GM13976 (cell line): Measurements from ENCODE around the gene ISLR.

Experiments used
- DNase-seq: peaks from one replicate; pipeline ENCODE4 v3.0.0; 2012; ENCODE audit warnings: low spot score
- in situ Hi-C: fragments of 300-500 bp; cut with MboI; formaldehyde crosslinking; loops from one replicate; pipeline ENCODE4 v1.12.0; 2022; ENCODE audit warnings: low sequenced_read_pairs, mixed read lengths, inconsistent platforms; ENCODE audit not compliant: unreplicated experiment
- TF ChIP-seq, protein P1 (sequence below): IDR thresholded peaks from 2 replicates; pipeline ENCODE4 v1.5.1; 2012; ENCODE audit warnings: borderline replicate concordance, mild to moderate bottlenecking; ENCODE audit not compliant: insufficient read depth; ENCODE audit errors: extremely low read depth, missing control alignments, control extremely low read depth

The ISLR gene

DNA sequence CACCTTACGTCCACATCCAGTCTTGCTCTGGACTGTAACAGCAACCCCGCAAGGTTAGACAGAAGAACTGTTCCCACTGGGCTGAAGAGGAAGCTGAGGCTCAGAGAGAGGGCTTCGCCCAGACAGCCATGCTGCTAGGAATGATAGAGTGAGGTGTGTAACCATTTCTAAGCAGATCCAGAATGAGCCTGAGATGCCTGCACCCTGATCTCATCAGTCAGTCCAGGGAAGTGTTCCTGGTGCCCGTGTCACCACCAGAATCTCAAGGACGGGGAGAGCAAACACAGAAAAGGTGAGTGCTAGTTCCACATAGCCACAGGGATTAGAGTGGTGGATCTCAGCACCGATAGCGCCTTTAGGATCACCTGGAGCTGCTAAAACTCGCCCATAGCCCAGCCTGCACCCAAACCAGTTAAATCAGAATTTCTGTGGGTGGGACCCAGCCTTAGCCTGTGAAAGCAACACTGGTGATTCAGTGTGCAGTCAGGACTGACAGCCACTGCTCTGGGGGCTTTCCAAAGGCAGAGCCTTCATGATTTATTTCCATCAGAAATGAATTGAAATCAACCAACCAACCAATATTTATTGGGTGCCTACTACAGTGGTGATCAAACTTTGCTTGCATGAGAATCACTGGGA lies 12.3 kb downstream of the ISLR start:
- DNase-seq: no peak
- TF ChIP-seq, protein P1, sequence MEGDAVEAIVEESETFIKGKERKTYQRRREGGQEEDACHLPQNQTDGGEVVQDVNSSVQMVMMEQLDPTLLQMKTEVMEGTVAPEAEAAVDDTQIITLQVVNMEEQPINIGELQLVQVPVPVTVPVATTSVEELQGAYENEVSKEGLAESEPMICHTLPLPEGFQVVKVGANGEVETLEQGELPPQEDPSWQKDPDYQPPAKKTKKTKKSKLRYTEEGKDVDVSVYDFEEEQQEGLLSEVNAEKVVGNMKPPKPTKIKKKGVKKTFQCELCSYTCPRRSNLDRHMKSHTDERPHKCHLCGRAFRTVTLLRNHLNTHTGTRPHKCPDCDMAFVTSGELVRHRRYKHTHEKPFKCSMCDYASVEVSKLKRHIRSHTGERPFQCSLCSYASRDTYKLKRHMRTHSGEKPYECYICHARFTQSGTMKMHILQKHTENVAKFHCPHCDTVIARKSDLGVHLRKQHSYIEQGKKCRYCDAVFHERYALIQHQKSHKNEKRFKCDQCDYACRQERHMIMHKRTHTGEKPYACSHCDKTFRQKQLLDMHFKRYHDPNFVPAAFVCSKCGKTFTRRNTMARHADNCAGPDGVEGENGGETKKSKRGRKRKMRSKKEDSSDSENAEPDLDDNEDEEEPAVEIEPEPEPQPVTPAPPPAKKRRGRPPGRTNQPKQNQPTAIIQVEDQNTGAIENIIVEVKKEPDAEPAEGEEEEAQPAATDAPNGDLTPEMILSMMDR: no peak
- in situ Hi-C loops: no loop called here

DNA sequence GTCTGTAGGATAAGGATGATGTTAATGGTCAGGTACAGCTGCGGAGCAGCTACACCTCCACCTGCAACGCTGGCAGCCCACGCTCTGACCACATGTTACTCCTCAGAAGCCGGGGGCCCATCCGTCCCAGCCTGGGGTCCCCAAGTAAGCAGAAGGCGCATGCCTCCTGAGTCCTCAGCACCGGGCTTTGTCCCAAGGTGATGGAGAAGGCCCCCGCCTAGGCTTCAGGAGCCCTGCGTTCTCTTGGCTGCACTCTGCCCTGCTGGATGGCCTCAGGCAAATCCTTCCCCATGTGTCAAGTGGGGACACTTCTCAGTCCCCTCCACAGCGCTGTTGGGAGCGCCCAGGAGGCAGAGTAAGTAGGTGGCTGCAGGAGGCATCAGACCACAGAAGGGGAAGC lies 14.7 kb downstream of the ISLR start:
- TF ChIP-seq, protein P1: no peak
- in situ Hi-C loops: no loop called here
- DNase-seq: no peak

- TF ChIP-seq, protein P1: no peak
- in situ Hi-C loops: no loop called here
These were observed 18.3 kb downstream of the ISLR start for GRCh38 chr15:74191798-74192197.

GRCh38 chr15:74192751-74193150 lies 19.2 kb downstream of the ISLR start:
- in situ Hi-C loops: no loop called here
- no peak for DNase-seq
- TF ChIP-seq, protein P1: no peak

More at GRCh38 chr15:74191798-74192197, 18.3 kb downstream of the ISLR start:
- no peak for DNase-seq

GRCh38 chr15:74193299-74193718 lies 19.8 kb downstream of the ISLR start:
- no peak for DNase-seq

DNA sequence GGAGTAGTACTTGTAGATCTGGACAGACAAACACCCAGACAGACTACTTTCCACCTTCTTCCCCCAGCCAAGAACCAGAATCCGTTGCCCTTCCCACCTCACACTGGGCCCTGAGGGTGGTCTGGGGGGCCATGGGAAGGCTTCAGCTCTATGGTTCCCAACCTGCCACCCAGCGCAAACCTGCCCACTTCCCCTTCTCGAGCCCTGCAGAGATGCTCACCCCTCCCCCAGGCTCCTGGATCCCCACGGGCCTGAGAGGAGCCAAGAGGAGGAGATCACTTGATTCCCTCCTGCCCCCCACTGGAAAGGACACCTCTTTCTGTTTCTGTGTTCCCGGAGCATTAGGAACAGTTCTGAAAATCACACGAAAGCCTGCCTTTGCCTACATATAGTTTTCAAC lies 20.4 kb downstream of the ISLR start:
- DNase-seq: no peak
- in situ Hi-C loops: no loop called here
- TF ChIP-seq, protein P1: no peak

More at GRCh38 chr15:74193299-74193718, 19.8 kb downstream of the ISLR start:
- TF ChIP-seq, protein P1: no peak
- in situ Hi-C loops: no loop called here
